Cerebellar cortex (tissue), 1 donor: Measurements from ENCODE around the gene TMEM115.

ENCODE experiments used
- DNase-seq: peaks from one replicate; pipeline ENCODE4 v3.0.0-alpha.2; 2015; ENCODE audit warnings: low spot score

Gene TMEM115

GRCh38 chr3:50375258-50375931 is 16.1 kb upstream of the TMEM115 start:
- no peak for DNase-seq

GRCh38 chr3:50374363-50375257 is 15.3 kb upstream of the TMEM115 start:
- DNase-seq: no peak

- no peak for DNase-seq
Observed at GRCh38 chr3:50373146-50374051, 14.1 kb upstream of the TMEM115 start.

GRCh38 chr3:50372349-50372748 is 13.0 kb upstream of the TMEM115 start:
- DNase-seq: no peak

GRCh38 chr3:50371133-50371685 is 11.9 kb upstream of the TMEM115 start:
- no peak for DNase-seq

- peak; percentile 35 for DNase-seq
Observed at GRCh38 chr3:50370594-50370993, 11.3 kb upstream of the TMEM115 start.

GRCh38 chr3:50369012-50369670 is 9.8 kb upstream of the TMEM115 start:
- no peak for DNase-seq

- no peak for DNase-seq
Observed at GRCh38 chr3:50365842-50366220, 6.5 kb upstream of the TMEM115 start.

- DNase-seq: peak; percentile 36
Observed at GRCh38 chr3:50365080-50365841, 5.9 kb upstream of the TMEM115 start.

- no peak for DNase-seq
Observed at GRCh38 chr3:50364573-50365079, 5.3 kb upstream of the TMEM115 start.

GRCh38 chr3:50359760-50360110 is 414 bp upstream of the TMEM115 start:
- no peak for DNase-seq

GRCh38 chr3:50358355-50358910 is 888 bp downstream of the TMEM115 start:
- DNase-seq: no peak

- DNase-seq: no peak
Observed at GRCh38 chr3:50357481-50357880, 1.8 kb downstream of the TMEM115 start.

- DNase-seq: peak; percentile 24
Observed at GRCh38 chr3:50356553-50356952, 2.8 kb downstream of the TMEM115 start.

GRCh38 chr3:50355829-50356552 is 3.3 kb downstream of the TMEM115 start:
- no peak for DNase-seq

- no peak for DNase-seq
Observed at GRCh38 chr3:50354850-50355249, 4.5 kb downstream of the TMEM115 start.

- DNase-seq: no peak
Observed at GRCh38 chr3:50354186-50354764, 5.0 kb downstream of the TMEM115 start.

GRCh38 chr3:50353245-50354004 is 5.9 kb downstream of the TMEM115 start:
- DNase-seq: no peak
